Osteocyte (in vitro differentiated cells): ENCODE results near the gene CACNA1C. TPM values are rescaled to one million over a fixed set of nuclear protein-coding genes. Genes with fewer than 3 reads are reported as not detected.

ENCODE experiments used
- DNase-seq: peaks from one replicate; pipeline ENCODE4 v3.0.0; 2021; ENCODE audit warnings: mixed read lengths; ENCODE audit not compliant: unreplicated experiment; ENCODE audit errors: extremely low spot score
- H3K27ac Mint-ChIP-seq: one replicate; pipeline ENCODE4 v1.8.0; 2021; ENCODE audit warnings: mild to moderate bottlenecking, mixed read lengths; ENCODE audit not compliant: unreplicated experiment
- H3K27me3 Mint-ChIP-seq: one replicate; pipeline ENCODE4 v1.8.0; 2021; ENCODE audit warnings: mixed read lengths; ENCODE audit not compliant: unreplicated experiment
- H3K36me3 Mint-ChIP-seq: one replicate; pipeline ENCODE4 v1.8.0; 2021; ENCODE audit warnings: mixed read lengths; ENCODE audit not compliant: unreplicated experiment
- H3K4me1 Mint-ChIP-seq: one replicate; pipeline ENCODE4 v1.8.0; 2021; ENCODE audit warnings: mixed read lengths; ENCODE audit not compliant: unreplicated experiment
- H3K4me3 Mint-ChIP-seq: one replicate; pipeline ENCODE4 v1.8.0; 2021; ENCODE audit warnings: mild to moderate bottlenecking, moderate library complexity, mixed read lengths; ENCODE audit not compliant: unreplicated experiment
- H3K9me3 Mint-ChIP-seq: one replicate; pipeline ENCODE4 v1.8.0; 2021; ENCODE audit warnings: mixed read lengths; ENCODE audit not compliant: unreplicated experiment
- total RNA-seq: library from RNA; stranded (reverse); gene quantifications from 2 replicates; pipeline ENCODE4 v1.2.1, GENCODE V29; 2021
- TF ChIP-seq, protein P1 (sequence below): fragments of 200-600 bp; sonication (generic); IDR thresholded peaks from 2 replicates; pipeline ENCODE4 v1.5.0; 2021; ENCODE audit warnings: antibody characterized with exemption, mild to moderate bottlenecking, moderate library complexity

Gene CACNA1C
- total RNA-seq, 1 donor from 2014 or later, result 67.4 TPM

DNA sequence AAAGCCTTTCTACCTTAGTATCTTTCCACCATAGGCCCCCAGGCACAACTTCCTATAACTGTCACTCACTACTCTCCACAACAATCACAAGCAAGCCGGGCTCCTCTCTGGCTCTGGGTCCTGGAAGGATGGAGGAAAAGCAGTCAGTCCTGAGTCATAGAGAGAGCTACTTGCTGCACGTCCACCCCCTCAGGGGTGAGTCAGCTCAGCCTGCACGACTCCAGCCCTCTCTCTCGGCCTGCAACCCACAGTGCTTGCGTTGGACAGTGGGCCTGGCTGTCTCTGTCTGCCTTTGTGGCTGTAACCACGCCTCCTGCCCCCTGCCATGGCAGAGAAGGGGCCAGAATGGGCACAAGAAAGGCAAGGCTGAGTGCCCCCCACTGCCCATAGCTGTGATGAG lies 587.9 kb downstream of the CACNA1C start:
- DNase-seq, result no peak
- Mint-ChIP-seq H3K27me3 (no peaks in the 10 kb centered on the region), H3K4me3 (no peak overlapping the region), H3K36me3 (peaks cover 32% of the 10 kb centered on the region), H3K4me1 (peaks cover 40% of the 10 kb centered on the region), H3K9me3 (no peaks in the 10 kb centered on the region), H3K27ac (peak overlapping the region; percentile 88)
- TF ChIP-seq, protein P1, sequence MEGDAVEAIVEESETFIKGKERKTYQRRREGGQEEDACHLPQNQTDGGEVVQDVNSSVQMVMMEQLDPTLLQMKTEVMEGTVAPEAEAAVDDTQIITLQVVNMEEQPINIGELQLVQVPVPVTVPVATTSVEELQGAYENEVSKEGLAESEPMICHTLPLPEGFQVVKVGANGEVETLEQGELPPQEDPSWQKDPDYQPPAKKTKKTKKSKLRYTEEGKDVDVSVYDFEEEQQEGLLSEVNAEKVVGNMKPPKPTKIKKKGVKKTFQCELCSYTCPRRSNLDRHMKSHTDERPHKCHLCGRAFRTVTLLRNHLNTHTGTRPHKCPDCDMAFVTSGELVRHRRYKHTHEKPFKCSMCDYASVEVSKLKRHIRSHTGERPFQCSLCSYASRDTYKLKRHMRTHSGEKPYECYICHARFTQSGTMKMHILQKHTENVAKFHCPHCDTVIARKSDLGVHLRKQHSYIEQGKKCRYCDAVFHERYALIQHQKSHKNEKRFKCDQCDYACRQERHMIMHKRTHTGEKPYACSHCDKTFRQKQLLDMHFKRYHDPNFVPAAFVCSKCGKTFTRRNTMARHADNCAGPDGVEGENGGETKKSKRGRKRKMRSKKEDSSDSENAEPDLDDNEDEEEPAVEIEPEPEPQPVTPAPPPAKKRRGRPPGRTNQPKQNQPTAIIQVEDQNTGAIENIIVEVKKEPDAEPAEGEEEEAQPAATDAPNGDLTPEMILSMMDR, result no peak

DNA sequence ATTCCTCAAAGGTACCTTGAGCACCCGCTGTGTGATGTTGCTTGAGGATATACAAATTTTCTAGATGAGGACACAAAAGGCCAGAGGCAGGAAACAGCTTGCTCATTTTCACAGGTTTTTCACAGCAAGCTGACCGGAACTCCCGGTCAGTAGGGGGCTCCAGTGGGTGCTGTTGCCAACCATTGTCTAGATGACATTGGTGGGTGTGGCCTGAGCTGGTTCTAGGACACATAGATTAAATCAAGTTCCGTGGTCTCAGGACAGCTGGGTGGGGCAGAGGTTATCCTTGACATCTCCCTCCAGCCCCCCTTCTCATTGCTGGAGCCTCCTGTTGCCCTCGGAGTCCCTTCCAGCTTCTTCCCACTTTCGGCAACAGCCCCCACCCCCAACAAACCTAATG lies 588.4 kb downstream of the CACNA1C start:
- DNase-seq, result no peak
- H3K4me3 Mint-ChIP-seq, result no peak overlapping the region
- peak overlapping the region; percentile 88 for H3K27ac Mint-ChIP-seq
- TF ChIP-seq, protein P1, result peak; percentile 35
- H3K9me3 Mint-ChIP-seq, result no peaks in the 10 kb centered on the region
- no peaks in the 10 kb centered on the region for H3K27me3 Mint-ChIP-seq
- peaks cover 30% of the 10 kb centered on the region for H3K36me3 Mint-ChIP-seq
- peaks cover 40% of the 10 kb centered on the region for H3K4me1 Mint-ChIP-seq

DNA sequence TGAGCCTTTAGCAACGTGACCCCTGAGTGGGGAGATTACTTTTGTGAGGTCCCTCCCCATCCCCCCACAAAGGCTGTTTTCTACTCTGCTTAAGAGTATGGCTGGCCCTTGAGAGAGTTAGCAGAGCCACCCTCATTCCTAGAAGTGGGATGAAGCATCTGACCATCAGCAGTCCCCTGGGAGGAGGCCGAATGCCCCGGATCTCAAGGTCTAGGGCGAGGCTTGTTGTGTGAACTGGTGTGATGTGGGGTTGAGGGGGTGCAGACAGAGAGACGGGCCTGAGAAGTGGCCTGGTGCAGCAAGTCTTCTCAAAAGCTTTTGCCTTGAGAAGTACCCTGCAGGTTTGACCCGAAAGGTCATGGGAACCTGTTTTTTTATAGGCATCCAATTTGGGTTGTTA lies 589.0 kb downstream of the CACNA1C start:
- no peak overlapping the region for H3K27ac Mint-ChIP-seq
- TF ChIP-seq, protein P1, result no peak
- peaks cover 36% of the 10 kb centered on the region for H3K4me1 Mint-ChIP-seq
- no peaks in the 10 kb centered on the region for H3K27me3 Mint-ChIP-seq
- DNase-seq, result no peak
- no peaks in the 10 kb centered on the region for H3K9me3 Mint-ChIP-seq
- peaks cover 30% of the 10 kb centered on the region for H3K36me3 Mint-ChIP-seq
- H3K4me3 Mint-ChIP-seq, result no peak overlapping the region

DNA sequence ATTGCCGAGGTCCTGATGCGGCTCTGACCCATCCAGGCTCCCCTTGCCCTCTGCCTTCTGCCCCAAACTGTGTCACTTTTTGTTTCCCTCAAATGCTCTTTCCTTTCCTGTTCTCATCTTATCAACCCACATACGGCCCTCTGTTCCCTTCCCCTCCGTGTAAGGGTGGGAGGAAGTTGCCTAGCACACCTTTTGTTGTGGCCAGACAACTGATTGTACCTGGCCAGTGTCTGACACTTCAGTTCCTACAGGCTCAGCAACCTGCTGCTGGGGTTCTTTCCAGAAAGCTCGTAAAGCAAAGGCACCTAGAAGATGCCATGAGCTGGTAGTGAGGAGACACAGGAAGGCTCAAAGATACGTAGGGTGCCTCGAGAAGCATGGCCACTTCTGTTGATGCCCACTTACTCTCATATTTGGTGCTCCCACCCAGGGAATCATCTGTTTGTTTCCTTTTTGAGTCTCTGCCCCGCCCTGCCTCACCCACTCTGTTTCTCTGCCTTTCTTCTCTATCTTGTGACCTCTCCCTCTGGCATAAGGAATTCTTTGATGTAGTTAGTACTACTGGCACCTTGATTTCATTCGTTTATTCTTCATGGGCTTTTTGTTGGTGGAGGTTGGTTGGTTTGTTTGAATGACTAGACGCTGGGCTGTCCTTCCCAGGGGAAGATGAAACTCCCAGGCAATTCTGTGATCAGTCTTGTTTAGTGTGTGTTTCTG lies 589.5 kb downstream of the CACNA1C start:
- H3K27ac Mint-ChIP-seq, result no peak overlapping the region
- no peak overlapping the region for H3K4me3 Mint-ChIP-seq
- TF ChIP-seq, protein P1, result no peak
- peaks cover 30% of the 10 kb centered on the region for H3K4me1 Mint-ChIP-seq
- no peaks in the 10 kb centered on the region for H3K9me3 Mint-ChIP-seq
- peaks cover 30% of the 10 kb centered on the region for H3K36me3 Mint-ChIP-seq
- no peak for DNase-seq
- H3K27me3 Mint-ChIP-seq, result no peaks in the 10 kb centered on the region

DNA sequence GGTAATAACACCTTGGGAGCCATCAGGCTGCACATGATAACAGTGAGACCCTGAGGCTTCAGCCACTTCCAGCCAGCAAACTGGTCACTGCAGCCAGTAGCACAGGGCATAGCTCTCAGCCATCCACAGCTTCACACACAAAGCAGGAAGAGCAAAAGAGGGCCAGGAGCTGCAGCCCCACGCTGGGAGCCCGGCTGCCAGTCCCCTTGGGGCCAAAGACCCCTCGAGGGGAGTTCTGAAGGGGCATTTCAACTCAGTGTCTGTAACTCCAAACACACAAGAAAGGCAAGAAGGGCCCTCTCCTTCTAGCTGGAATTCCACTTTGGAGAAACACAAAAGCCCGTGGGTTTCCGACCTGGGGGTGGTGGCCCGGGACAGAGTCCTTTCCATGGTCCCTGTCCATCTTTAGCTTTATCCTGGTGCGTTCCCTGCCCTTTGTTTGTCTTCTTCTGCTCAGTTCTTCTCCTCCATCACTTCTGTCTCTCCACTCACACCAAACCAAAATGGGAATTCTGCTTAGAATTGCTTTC lies 590.2 kb downstream of the CACNA1C start:
- Mint-ChIP-seq H3K9me3 (no peaks in the 10 kb centered on the region), H3K4me1 (peaks cover 24% of the 10 kb centered on the region), H3K36me3 (peaks cover 26% of the 10 kb centered on the region), H3K27me3 (no peaks in the 10 kb centered on the region), H3K27ac (no peak overlapping the region), H3K4me3 (no peak overlapping the region)
- TF ChIP-seq, protein P1, result no peak
- no peak for DNase-seq
